Tibial nerve (tissue), 4 donors: ENCODE results near the gene ELMOD1.

Experiments used
- CTCF ChIP-seq, 5 experiments: fragments of 200-600 bp in 3 of 5; fragments of 450-650 bp in 2 of 5; sonication (generic) in 3 of 5; IDR thresholded peaks; one replicate each; pipeline ENCODE4 v1.5.1; 2016 to 2019; ENCODE audit warnings: antibody characterized with exemption in 5 of 5, mild to moderate bottlenecking in 3 of 5, moderate library complexity in 2 of 5
- EP300 ChIP-seq, 2 donors: sonication (generic); formaldehyde crosslinking; IDR thresholded peaks; one replicate each; pipeline ENCODE4 v1.6.1; 2017; ENCODE audit warnings: antibody characterized with exemption in 2 of 2, mild to moderate bottlenecking in 1 of 2
- POLR2A ChIP-seq, 2 donors: fragments of 450-650 bp; IDR thresholded peaks; one replicate each; pipeline ENCODE4 v1.6.1; 2017; ENCODE audit warnings: antibody characterized with exemption in 2 of 2, mild to moderate bottlenecking in 2 of 2, moderate library complexity in 2 of 2

- TF ChIP-seq CTCF (IDR thresholded peaks at IDR 0.05) (no peak), POLR2A (IDR thresholded peaks at IDR 0.05) (no peak), EP300 (IDR thresholded peaks at IDR 0.05) (no peak)
Observed at GRCh38 chr11:107665018-107665417, 74.1 kb downstream of the ELMOD1 start.
